ENCODE measurements around the gene C10orf90.

C10orf90 gene

GRCh38 chr10:126663328-126663727 is 7.2 kb downstream of the C10orf90 start:
- DNase-seq (ENCODE audit: extremely low spot score): no peak
- ChIA-PET POLR2A (no interaction called here), CTCF (no interaction called here)
- no peak for TF ChIP-seq NFRKB (IDR thresholded peaks at IDR 0.05)
- no peak for TF ChIP-seq ZNF384 (IDR thresholded peaks at IDR 0.05)
- no peak for TF ChIP-seq BHLHE40 (IDR thresholded peaks at IDR 0.05; ENCODE audit: borderline replicate concordance)
- TF ChIP-seq FOXK2 (IDR thresholded peaks at IDR 0.05): no peak
- TF ChIP-seq, protein P1, sequence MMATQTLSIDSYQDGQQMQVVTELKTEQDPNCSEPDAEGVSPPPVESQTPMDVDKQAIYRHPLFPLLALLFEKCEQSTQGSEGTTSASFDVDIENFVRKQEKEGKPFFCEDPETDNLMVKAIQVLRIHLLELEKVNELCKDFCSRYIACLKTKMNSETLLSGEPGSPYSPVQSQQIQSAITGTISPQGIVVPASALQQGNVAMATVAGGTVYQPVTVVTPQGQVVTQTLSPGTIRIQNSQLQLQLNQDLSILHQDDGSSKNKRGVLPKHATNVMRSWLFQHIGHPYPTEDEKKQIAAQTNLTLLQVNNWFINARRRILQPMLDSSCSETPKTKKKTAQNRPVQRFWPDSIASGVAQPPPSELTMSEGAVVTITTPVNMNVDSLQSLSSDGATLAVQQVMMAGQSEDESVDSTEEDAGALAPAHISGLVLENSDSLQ (IDR thresholded peaks at IDR 0.05): no peak
- no peak for TF ChIP-seq TARDBP (IDR thresholded peaks at IDR 0.05)
- TF ChIP-seq ELF4 (IDR thresholded peaks at IDR 0.05): no peak
- no peak for TF ChIP-seq HDGF (IDR thresholded peaks at IDR 0.05; ENCODE audit: borderline replicate concordance)
- TF ChIP-seq ARNT (IDR thresholded peaks at IDR 0.05): no peak
- TF ChIP-seq L3MBTL2 (conservative IDR thresholded peaks at IDR 0.05): no peak

DNA sequence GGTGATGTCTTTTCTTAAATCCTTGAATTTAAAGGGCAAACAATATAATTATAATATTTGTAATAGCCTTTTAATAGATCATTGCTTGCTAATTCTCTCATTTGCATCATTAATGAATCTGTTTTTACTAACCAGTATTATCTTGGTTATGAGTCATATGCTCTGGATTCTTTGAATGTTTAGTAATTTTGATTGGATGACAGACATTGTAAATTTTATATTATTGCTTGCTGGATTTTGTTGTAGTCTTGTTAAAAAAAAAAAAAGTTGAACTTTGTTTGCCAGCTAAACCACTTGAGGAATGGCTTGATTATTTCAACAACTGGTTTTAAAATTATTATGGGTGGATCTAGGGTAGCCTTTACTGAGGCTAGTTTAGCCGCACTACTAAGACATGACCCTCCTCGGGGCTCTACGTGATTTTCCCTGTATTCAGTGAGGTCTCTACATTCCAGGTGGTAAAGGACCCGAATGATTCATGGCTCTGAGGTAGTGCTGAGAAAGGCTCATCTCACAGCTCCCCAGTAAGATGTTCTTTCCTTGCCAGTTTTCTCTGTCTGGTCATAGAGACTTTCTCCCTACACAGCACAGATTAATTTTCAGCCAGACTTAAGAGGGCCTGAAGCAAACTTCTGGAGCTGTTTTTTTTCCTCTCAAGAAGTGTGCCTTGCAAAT is 8.5 kb downstream of the C10orf90 start:
- no peak for DNase-seq (ENCODE audit: extremely low spot score)
- CTCF ChIA-PET: no interaction called here
- no peak for TF ChIP-seq HDGF (IDR thresholded peaks at IDR 0.05; ENCODE audit: borderline replicate concordance)
- TF ChIP-seq FOXM1 (IDR thresholded peaks at IDR 0.05; ENCODE audit: borderline replicate concordance): no peak
- TF ChIP-seq L3MBTL2 (conservative IDR thresholded peaks at IDR 0.05): no peak
- TF ChIP-seq ZNF384 (IDR thresholded peaks at IDR 0.05): no peak
- no peak for TF ChIP-seq ARNT (IDR thresholded peaks at IDR 0.05)
- TF ChIP-seq ELF4 (IDR thresholded peaks at IDR 0.05): no peak
- TF ChIP-seq BHLHE40 (IDR thresholded peaks at IDR 0.05; ENCODE audit: borderline replicate concordance): no peak
- TF ChIP-seq LEF1 (IDR thresholded peaks at IDR 0.05; ENCODE audit: borderline replicate concordance): no peak
- POLR2A ChIA-PET: no interaction called here

DNA sequence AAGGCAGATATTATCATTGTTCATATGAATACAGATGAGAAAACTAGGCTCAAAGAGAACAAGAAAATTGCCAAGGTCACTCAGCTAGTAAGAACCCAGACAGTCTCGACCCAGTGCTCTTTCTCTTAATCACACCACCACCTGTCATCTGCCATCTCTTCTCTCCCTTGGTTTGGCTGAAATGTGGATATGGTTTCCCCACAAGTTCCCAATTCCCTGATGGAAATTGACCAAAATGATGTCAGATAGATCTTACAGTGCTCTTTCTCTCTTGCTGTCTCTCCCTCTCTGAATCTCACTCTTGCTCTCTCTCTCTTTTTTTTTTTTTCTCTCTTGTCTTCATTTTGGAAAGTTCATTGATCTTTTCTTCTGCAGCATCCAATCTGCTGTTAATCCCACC is 9.1 kb downstream of the C10orf90 start:
- POLR2A ChIA-PET: no interaction called here
- no peak for TF ChIP-seq BHLHE40 (IDR thresholded peaks at IDR 0.05; ENCODE audit: borderline replicate concordance)
- TF ChIP-seq TARDBP (IDR thresholded peaks at IDR 0.05): no peak
- TF ChIP-seq HDGF (IDR thresholded peaks at IDR 0.05; ENCODE audit: borderline replicate concordance): no peak
- CTCF ChIA-PET: no interaction called here

DNA sequence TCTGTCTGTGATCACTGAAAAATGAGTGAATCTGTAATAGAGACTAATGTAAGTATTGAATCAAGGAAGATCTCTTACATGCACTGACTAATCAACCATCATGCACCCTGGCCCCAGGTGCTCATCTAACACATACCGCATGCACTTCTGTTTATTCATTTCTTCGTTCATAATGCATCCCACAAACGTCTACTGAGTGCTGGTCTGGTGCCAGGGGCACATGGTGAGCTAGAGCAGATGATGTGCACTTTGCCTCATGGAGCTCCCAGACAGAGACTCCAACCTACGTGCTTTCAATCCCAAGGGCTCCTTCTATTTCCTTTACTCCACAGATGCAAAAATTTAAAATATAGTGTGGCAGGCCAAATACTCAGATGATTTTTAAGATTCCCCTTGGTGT is 10.7 kb downstream of the C10orf90 start:
- POLR2A ChIA-PET: no interaction called here
- CTCF ChIA-PET: no interaction called here
- TF ChIP-seq TARDBP (IDR thresholded peaks at IDR 0.05) (no peak), ZNF384 (IDR thresholded peaks at IDR 0.05) (no peak), ARNT (IDR thresholded peaks at IDR 0.05) (no peak), SUZ12 (IDR thresholded peaks at IDR 0.05) (no peak), ELF4 (IDR thresholded peaks at IDR 0.05) (no peak)
- no peak for DNase-seq (ENCODE audit: extremely low spot score)

More for the DNA sequence above, 9.1 kb downstream of the C10orf90 start:
- no peak for DNase-seq (ENCODE audit: extremely low spot score)

DNA sequence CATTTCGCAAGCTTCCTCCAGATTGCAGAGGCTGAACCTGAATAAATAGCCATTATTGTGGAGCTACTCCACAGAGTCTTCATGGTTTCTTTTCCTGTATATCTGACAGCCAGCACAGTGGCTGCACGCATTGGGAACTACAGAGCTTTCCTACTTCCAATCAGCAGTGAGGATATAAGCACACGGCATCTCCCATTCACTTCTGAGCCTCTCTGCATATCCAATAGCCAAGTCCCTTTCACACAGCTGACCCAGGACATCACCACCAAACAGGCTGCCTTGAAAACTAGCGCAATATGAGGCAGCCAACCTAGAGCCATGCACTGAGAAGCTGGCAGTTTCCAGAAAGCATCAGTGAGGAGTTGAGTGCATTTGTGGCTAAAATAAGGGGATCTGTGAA is 11.6 kb downstream of the C10orf90 start:
- POLR2A ChIA-PET: no interaction called here
- TF ChIP-seq NFRKB (IDR thresholded peaks at IDR 0.05): no peak
- no peak for TF ChIP-seq FOXA1 (IDR thresholded peaks at IDR 0.05)
- TF ChIP-seq BHLHE40 (IDR thresholded peaks at IDR 0.05; ENCODE audit: borderline replicate concordance): no peak
- no peak for TF ChIP-seq FOXK2 (IDR thresholded peaks at IDR 0.05)
- TF ChIP-seq ZNF384 (IDR thresholded peaks at IDR 0.05): no peak
- no peak for TF ChIP-seq HDGF (IDR thresholded peaks at IDR 0.05; ENCODE audit: borderline replicate concordance)
- TF ChIP-seq ELF4 (IDR thresholded peaks at IDR 0.05): no peak
- TF ChIP-seq L3MBTL2 (conservative IDR thresholded peaks at IDR 0.05): no peak
- TF ChIP-seq, protein P1 (IDR thresholded peaks at IDR 0.05): no peak
- no peak for TF ChIP-seq SUZ12 (IDR thresholded peaks at IDR 0.05)
- no peak for TF ChIP-seq TARDBP (IDR thresholded peaks at IDR 0.05)
- TF ChIP-seq LEF1 (IDR thresholded peaks at IDR 0.05; ENCODE audit: borderline replicate concordance): no peak
- TF ChIP-seq FOXM1 (IDR thresholded peaks at IDR 0.05; ENCODE audit: borderline replicate concordance): no peak
- no peak for TF ChIP-seq ARNT (IDR thresholded peaks at IDR 0.05)
- TF ChIP-seq SP1 (IDR thresholded peaks at IDR 0.05): no peak
- no peak for TF ChIP-seq CTBP1 (IDR thresholded peaks at IDR 0.05; ENCODE audit: borderline replicate concordance)
- CTCF ChIA-PET: no interaction called here
- DNase-seq (ENCODE audit: extremely low spot score): no peak

DNA sequence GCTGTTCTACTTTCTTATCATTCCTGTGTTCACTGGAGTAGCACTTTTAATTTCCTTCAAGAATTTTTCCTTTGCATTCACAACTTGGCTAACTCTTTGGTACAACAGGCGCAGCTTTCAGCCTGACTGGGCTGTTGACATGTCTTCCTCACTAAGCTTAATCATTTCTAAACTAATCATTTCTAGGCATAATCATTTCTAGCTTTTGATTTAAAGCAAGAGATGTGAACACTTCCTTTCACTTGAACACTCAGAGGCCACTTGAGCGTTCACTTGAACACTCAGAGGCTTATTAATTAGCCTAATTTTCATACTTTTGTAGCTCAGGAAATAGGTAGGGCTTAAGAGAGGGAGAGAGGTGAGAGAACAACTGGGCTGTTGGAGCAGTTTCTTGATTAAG is 15.9 kb downstream of the C10orf90 start:
- ChIA-PET POLR2A (no interaction called here), CTCF (no interaction called here)
- TF ChIP-seq FOXA1 (IDR thresholded peaks at IDR 0.05): no peak
- TF ChIP-seq HDGF (IDR thresholded peaks at IDR 0.05; ENCODE audit: borderline replicate concordance): no peak
- TF ChIP-seq NFRKB (IDR thresholded peaks at IDR 0.05): no peak
- no peak for TF ChIP-seq BHLHE40 (IDR thresholded peaks at IDR 0.05; ENCODE audit: borderline replicate concordance)
- TF ChIP-seq SP1 (IDR thresholded peaks at IDR 0.05): no peak
- no peak for TF ChIP-seq TARDBP (IDR thresholded peaks at IDR 0.05)
- no peak for TF ChIP-seq CTBP1 (IDR thresholded peaks at IDR 0.05; ENCODE audit: borderline replicate concordance)

GRCh38 chr10:126651467-126651866 is 19.0 kb downstream of the C10orf90 start:
- TF ChIP-seq BHLHE40 (IDR thresholded peaks at IDR 0.05; ENCODE audit: borderline replicate concordance) (no peak), ARNT (IDR thresholded peaks at IDR 0.05) (no peak), SP1 (IDR thresholded peaks at IDR 0.05) (no peak), FOXM1 (IDR thresholded peaks at IDR 0.05; ENCODE audit: borderline replicate concordance) (no peak), ZNF384 (IDR thresholded peaks at IDR 0.05) (no peak), L3MBTL2 (conservative IDR thresholded peaks at IDR 0.05) (no peak), TARDBP (IDR thresholded peaks at IDR 0.05) (no peak), LEF1 (IDR thresholded peaks at IDR 0.05; ENCODE audit: borderline replicate concordance) (no peak), FOXK2 (IDR thresholded peaks at IDR 0.05) (no peak), HDGF (IDR thresholded peaks at IDR 0.05; ENCODE audit: borderline replicate concordance) (no peak), CTBP1 (IDR thresholded peaks at IDR 0.05; ENCODE audit: borderline replicate concordance) (no peak), SUZ12 (IDR thresholded peaks at IDR 0.05) (no peak), FOXA1 (IDR thresholded peaks at IDR 0.05) (no peak), ELF4 (IDR thresholded peaks at IDR 0.05) (no peak), NFRKB (IDR thresholded peaks at IDR 0.05) (no peak)
- TF ChIP-seq, protein P1 (IDR thresholded peaks at IDR 0.05): no peak
- DNase-seq (ENCODE audit: extremely low spot score): no peak
- CTCF ChIA-PET: no interaction called here
- POLR2A ChIA-PET: no interaction called here

More for the DNA sequence above, 15.9 kb downstream of the C10orf90 start:
- no peak for DNase-seq (ENCODE audit: extremely low spot score)

All from HEK293T (cell line).